ENCODE data around the gene TM9SF1.
"Not testable (repeated sequence)": the region's sequence is repeated elsewhere in the genome, so short reads cannot be mapped to it uniquely, and the experiment has no call there.

Gene TM9SF1

GRCh38 chr14:24226473-24226872 is 31.2 kb upstream of the TM9SF1 start:
- DNase-seq (ENCODE audit: extremely low spot score, insufficient read length, low read depth) (no peak), FAIRE-seq (no peak)

- FAIRE-seq (no peak), DNase-seq (ENCODE audit: extremely low spot score, insufficient read length, low read depth) (no peak)
Observed at GRCh38 chr14:24224618-24225071, 29.4 kb upstream of the TM9SF1 start.

- FAIRE-seq; DNase-seq (ENCODE audit: extremely low spot score, insufficient read length, low read depth): not testable (repeated sequence)
Observed at GRCh38 chr14:24222987-24223386, 27.7 kb upstream of the TM9SF1 start.

GRCh38 chr14:24219521-24219920 is 24.3 kb upstream of the TM9SF1 start:
- no peak for FAIRE-seq

GRCh38 chr14:24219080-24219479 is 23.8 kb upstream of the TM9SF1 start:
- FAIRE-seq (no peak), DNase-seq (ENCODE audit: extremely low spot score, insufficient read length, low read depth) (no peak)

More at GRCh38 chr14:24219521-24219920, 24.3 kb upstream of the TM9SF1 start:
- DNase-seq (ENCODE audit: extremely low spot score, insufficient read length, low read depth) = no peak

GRCh38 chr14:24216876-24217275 is 21.6 kb upstream of the TM9SF1 start:
- FAIRE-seq; DNase-seq (ENCODE audit: extremely low spot score, insufficient read length, low read depth): not testable (repeated sequence)

- FAIRE-seq = no peak
- DNase-seq (ENCODE audit: extremely low spot score, insufficient read length, low read depth) = no peak
Observed at GRCh38 chr14:24216345-24216699, 21.1 kb upstream of the TM9SF1 start.

- peak; percentile 92 for FAIRE-seq
Observed at GRCh38 chr14:24215495-24216344, 20.5 kb upstream of the TM9SF1 start, which contains the start of gene MDP1. Gene MDP1, minus strand, starts transcription at chr14:24216066. Its CDS starts 111 bp downstream, at chr14:24215955.

GRCh38 chr14:24213866-24214662 is 18.8 kb upstream of the TM9SF1 start:
- DNase-seq (ENCODE audit: extremely low spot score, insufficient read length, low read depth) (no peak), FAIRE-seq (no peak)

More at GRCh38 chr14:24215495-24216344, 20.5 kb upstream of the TM9SF1 start, which contains the start of gene MDP1:
- peak; percentile 85 for DNase-seq (ENCODE audit: extremely low spot score, insufficient read length, low read depth)

GRCh38 chr14:24212924-24213865 is 18.0 kb upstream of the TM9SF1 start, which contains the start of gene CHMP4A:
Gene CHMP4A, minus strand, starts transcription at chr14:24213488. Its CDS starts 49 bp downstream, at chr14:24213439.
- peak; percentile 95 for FAIRE-seq

GRCh38 chr14:24211311-24211710 is 16.1 kb upstream of the TM9SF1 start:
- DNase-seq (ENCODE audit: extremely low spot score, insufficient read length, low read depth) (no peak), FAIRE-seq (no peak)

More at GRCh38 chr14:24212924-24213865, 18.0 kb upstream of the TM9SF1 start, which contains the start of gene CHMP4A:
- DNase-seq (ENCODE audit: extremely low spot score, insufficient read length, low read depth) = peak; percentile 91

- DNase-seq (ENCODE audit: extremely low spot score, insufficient read length, low read depth) = no peak
- no peak for FAIRE-seq
Observed at GRCh38 chr14:24207625-24208024, 12.4 kb upstream of the TM9SF1 start.

- FAIRE-seq = no peak
- no peak for DNase-seq (ENCODE audit: extremely low spot score, insufficient read length, low read depth)
Observed at GRCh38 chr14:24207104-24207551, 11.9 kb upstream of the TM9SF1 start.

- FAIRE-seq (no peak), DNase-seq (ENCODE audit: extremely low spot score, insufficient read length, low read depth) (no peak)
Observed at GRCh38 chr14:24206260-24207103, 11.2 kb upstream of the TM9SF1 start.

GRCh38 chr14:24204163-24205146 is 9.2 kb upstream of the TM9SF1 start:
- DNase-seq (ENCODE audit: extremely low spot score, insufficient read length, low read depth) (no peak), FAIRE-seq (no peak)

GRCh38 chr14:24203249-24203886 is 8.1 kb upstream of the TM9SF1 start:
- not testable (repeated sequence) for FAIRE-seq; DNase-seq (ENCODE audit: extremely low spot score, insufficient read length, low read depth)

GRCh38 chr14:24202538-24202937 is 7.3 kb upstream of the TM9SF1 start:
- not testable (repeated sequence) for FAIRE-seq; DNase-seq (ENCODE audit: extremely low spot score, insufficient read length, low read depth)
